ENCODE results near the gene QRSL1.

- TF ChIP-seq EZH2 (IDR thresholded peaks at IDR 0.05; ENCODE audit: low read depth, unreplicated experiment): no peak
- no peak for TF ChIP-seq CTCF (conservative IDR thresholded peaks at IDR 0.05; ENCODE audit: low read depth in 2 of 2)
- no peak for TF ChIP-seq REST (IDR thresholded peaks at IDR 0.05; ENCODE audit: unreplicated experiment)
- no peak for TF ChIP-seq EZH2phosphoT487 (IDR thresholded peaks at IDR 0.05; ENCODE audit: unreplicated experiment)
- no peak for TF ChIP-seq POLR2AphosphoS5 (IDR thresholded peaks at IDR 0.05; ENCODE audit: low read depth)
- TF ChIP-seq ETS1 (IDR thresholded peaks at IDR 0.05): no peak
- no peak for TF ChIP-seq ZNF114 (CRISPR knock-in tag; IDR thresholded peaks at IDR 0.05)
- no peak for TF ChIP-seq CREB1 (CRISPR knock-in tag; IDR thresholded peaks at IDR 0.05; ENCODE audit: low read depth)
- TF ChIP-seq JUNB (IDR thresholded peaks at IDR 0.05; ENCODE audit: unreplicated experiment): no peak
- TF ChIP-seq STAT1 (IDR thresholded peaks at IDR 0.05; ENCODE audit: unreplicated experiment): no peak
- no peak for TF ChIP-seq ZNF331 (CRISPR knock-in tag; IDR thresholded peaks at IDR 0.05; ENCODE audit: low read depth)
- TF ChIP-seq ZNF462 (CRISPR knock-in tag; IDR thresholded peaks at IDR 0.05): no peak
- no peak for TF ChIP-seq NANOG (IDR thresholded peaks at IDR 0.05; ENCODE audit: borderline replicate concordance)
Measured at GRCh38 chr6:106631346-106631745, 2.0 kb downstream of the QRSL1 start.
